GM23338 (cell line): ENCODE results near the gene VAV3. TPM values are rescaled to one million over a fixed set of nuclear protein-coding genes. Genes with fewer than 3 reads are reported as not detected.

ENCODE experiments used
- ATAC-seq: fragments of 200-7000 bp; cut with Tn5 transposase; 3 replicates; pipeline ENCODE4 v1.9.1; 2020
- DNase-seq: peaks from one replicate; pipeline ENCODE4 v3.0.0-alpha.2; 2015; ENCODE audit warnings: low spot score
- H2AFZ ChIP-seq: fragments of 200-600 bp; sonication (generic); 2 replicates; pipeline ENCODE4 v1.8.0; 2016; ENCODE audit warnings: antibody characterized with exemption, mild to moderate bottlenecking, moderate library complexity
- H3F3A ChIP-seq: fragments of 200-600 bp; sonication (generic); replicated peaks from 2 replicates; pipeline ENCODE4 v1.8.0; 2017; ENCODE audit warnings: antibody characterized with exemption, mixed run types, low read depth
- H3K27ac ChIP-seq: fragments of 200-600 bp; sonication (generic); 2 replicates; pipeline ENCODE4 v1.6.1; 2016; ENCODE audit warnings: low read depth
- H3K27me3 ChIP-seq: fragments of 200-600 bp; sonication (generic); 2 replicates; pipeline ENCODE4 v1.8.0; 2016; ENCODE audit warnings: mild to moderate bottlenecking, mixed run types, moderate library complexity; ENCODE audit not compliant: insufficient read depth
- H3K36me3 ChIP-seq: fragments of 200-600 bp; sonication (generic); 2 replicates; pipeline ENCODE4 v1.8.0; 2016; ENCODE audit warnings: mild to moderate bottlenecking; ENCODE audit not compliant: insufficient read depth
- H3K4me1 ChIP-seq: fragments of 200-600 bp; sonication (generic); 2 replicates; pipeline ENCODE4 v1.8.0; 2016; ENCODE audit warnings: mild to moderate bottlenecking, moderate library complexity; ENCODE audit not compliant: insufficient read depth
- H3K4me2 ChIP-seq: fragments of 200-600 bp; sonication (generic); 2 replicates; pipeline ENCODE4 v1.7.1; 2017; ENCODE audit warnings: mixed run types
- H3K4me3 ChIP-seq: fragments of 200-600 bp; sonication (generic); 2 replicates; pipeline ENCODE4 v1.6.1; 2016; ENCODE audit warnings: mixed run types
- H3K79me2 ChIP-seq: fragments of 200-600 bp; sonication (generic); replicated peaks from 2 replicates; pipeline ENCODE4 v1.8.0; 2017; ENCODE audit warnings: mild to moderate bottlenecking; ENCODE audit not compliant: insufficient read depth
- H3K9me2 ChIP-seq: fragments of 200-600 bp; sonication (generic); 2 replicates; pipeline ENCODE4 v1.8.0; 2017; ENCODE audit not compliant: insufficient read depth
- H4K20me1 ChIP-seq: fragments of 200-600 bp; sonication (generic); replicated peaks from 2 replicates; pipeline ENCODE4 v1.8.0; 2017; ENCODE audit warnings: mild to moderate bottlenecking; ENCODE audit not compliant: insufficient read depth
- H3K27ac Mint-ChIP-seq: 2 replicates; pipeline ENCODE4 v1.8.0; 2020; ENCODE audit warnings: inconsistent platforms, mild to moderate bottlenecking, moderate library complexity, mixed read lengths
- H3K27me3 Mint-ChIP-seq: 3 replicates; pipeline ENCODE4 v1.8.0; 2022; ENCODE audit warnings: low read depth, mild to moderate bottlenecking, moderate library complexity, mixed read lengths, inconsistent platforms; ENCODE audit not compliant: insufficient read depth, poor library complexity
- H3K36me3 Mint-ChIP-seq: 3 replicates; pipeline ENCODE4 v1.8.0; 2021; ENCODE audit warnings: low read depth, mild to moderate bottlenecking, inconsistent platforms, moderate library complexity, mixed read lengths
- H3K4me1 Mint-ChIP-seq: 3 replicates; pipeline ENCODE4 v1.8.0; 2020; ENCODE audit warnings: mild to moderate bottlenecking, inconsistent platforms, mixed read lengths
- H3K4me3 Mint-ChIP-seq: 3 replicates; pipeline ENCODE4 v1.8.0; 2021; ENCODE audit warnings: moderate library complexity, mild to moderate bottlenecking, inconsistent platforms, mixed read lengths
- H3K9me3 Mint-ChIP-seq: 3 replicates; pipeline ENCODE4 v1.8.0; 2020; ENCODE audit warnings: moderate library complexity, mild to moderate bottlenecking, inconsistent platforms, mixed read lengths
- CREB1 ChIP-seq: fragments of 250-450 bp; sonication (Bioruptor Pico); IDR thresholded peaks from 2 replicates; pipeline ENCODE4 v1.5.0; 2020; ENCODE audit warnings: low read depth, mild to moderate bottlenecking, moderate library complexity
- CTCF ChIP-seq, 2 experiments: fragments of 200-600 bp in 1 of 2; sonication (generic) in 1 of 2; conservative IDR thresholded peaks; 2 replicates each; pipeline versions ENCODE4 v1.5.1 to v1.6.1; 2016 to 2017; ENCODE audit warnings: antibody characterized with exemption in 2 of 2, low read depth in 2 of 2, mild to moderate bottlenecking in 2 of 2, moderate library complexity in 1 of 2
- ETS1 ChIP-seq: IDR thresholded peaks from 2 replicates; pipeline ENCODE4 v1.6.1; 2016; ENCODE audit warnings: antibody characterized with exemption
- EZH2phosphoT487 ChIP-seq: fragments of 200-600 bp; sonication (generic); IDR thresholded peaks from one replicate; pipeline ENCODE4 v1.8.1; 2018; ENCODE audit warnings: antibody characterized with exemption; ENCODE audit not compliant: unreplicated experiment
- JUNB ChIP-seq: IDR thresholded peaks from one replicate; pipeline ENCODE4 v1.6.1; 2016; ENCODE audit warnings: antibody characterized with exemption; ENCODE audit not compliant: unreplicated experiment
- NANOG ChIP-seq: IDR thresholded peaks from 2 replicates; pipeline ENCODE4 v1.6.1; 2016; ENCODE audit warnings: antibody characterized with exemption, borderline replicate concordance
- POLR2AphosphoS5 ChIP-seq: IDR thresholded peaks from 2 replicates; pipeline ENCODE4 v1.6.1; 2016; ENCODE audit warnings: antibody characterized with exemption, low read depth
- REST ChIP-seq: IDR thresholded peaks from one replicate; pipeline ENCODE4 v1.6.1; 2018; ENCODE audit warnings: antibody characterized with exemption; ENCODE audit not compliant: unreplicated experiment
- STAT1 ChIP-seq: IDR thresholded peaks from one replicate; pipeline ENCODE4 v1.6.1; 2016; ENCODE audit warnings: antibody characterized with exemption; ENCODE audit not compliant: unreplicated experiment
- ZNF114 ChIP-seq: fragments of 250-450 bp; sonication (Bioruptor Pico); IDR thresholded peaks from 2 replicates; pipeline ENCODE4 v1.5.0; 2020; ENCODE audit warnings: mild to moderate bottlenecking, moderate library complexity
- ZNF331 ChIP-seq: fragments of 250-450 bp; sonication (Bioruptor Pico); IDR thresholded peaks from 2 replicates; pipeline ENCODE4 v1.5.0; 2020; ENCODE audit warnings: low read depth, mild to moderate bottlenecking, moderate library complexity
- polyA plus RNA-seq: library from polyadenylated mRNA; unstranded; fragments of >200 nt; fragmentation: Nextera tagmentation; extraction: Ambion mirVana; gene quantifications from 2 replicates; pipeline ENCODE4 v1.2.1, GENCODE V29; 2016
- total RNA-seq: library from RNA; depleted of rRNA; stranded (reverse); fragments of >200 nt; shearing (Covaris generic); gene quantifications from 2 replicates; pipeline ENCODE4 v1.2.3, GENCODE V29; 2014

Gene VAV3
- total and polyA plus RNA-seq, 2 experiments from 2014 or later = 3.0 to 11.3 TPM

- DNase-seq (no peak), ATAC-seq (no peak)
- Histone ChIP-seq H3K4me2 (no peak overlapping the region), H3F3A (no peaks in the 10 kb centered on the region), H3K27me3 (no peaks in the 10 kb centered on the region), H3K4me1 (no peaks in the 10 kb centered on the region), H3K9me2 (no peaks in the 10 kb centered on the region), H3K36me3 (no peaks in the 10 kb centered on the region), H3K4me3 (no peak overlapping the region), H3K79me2 (no peaks in the 10 kb centered on the region), H2AFZ (no peak overlapping the region), H4K20me1 (no peaks in the 10 kb centered on the region), H3K27ac (no peak overlapping the region)
- Mint-ChIP-seq H3K9me3 (no peaks in the 10 kb centered on the region), H3K36me3 (no peaks in the 10 kb centered on the region), H3K27ac (no peak overlapping the region), H3K4me1 (peaks cover 6% of the 10 kb centered on the region; the same call in 2 of the 3 replicates), H3K4me3 (no peak overlapping the region), H3K27me3 (no peaks in the 10 kb centered on the region)
- TF ChIP-seq ETS1 (no peak), REST (no peak), EZH2phosphoT487 (no peak), JUNB (no peak), ZNF331 (no peak), STAT1 (no peak), NANOG (no peak), ZNF114 (CRISPR knock-in tag) (no peak), POLR2AphosphoS5 (no peak)
These were observed 316.9 kb downstream of the VAV3 start for GRCh38 chr1:107648071-107648470.

GRCh38 chr1:107647012-107647411, 318.0 kb downstream of the VAV3 start:
- no peaks in the 10 kb centered on the region for H3K9me3 Mint-ChIP-seq
- Histone ChIP-seq H3K36me3 (no peaks in the 10 kb centered on the region), H3K4me3 (no peak overlapping the region), H3K79me2 (no peaks in the 10 kb centered on the region), H2AFZ (no peak overlapping the region), H4K20me1 (no peaks in the 10 kb centered on the region), H3K4me2 (no peak overlapping the region), H3K9me2 (no peaks in the 10 kb centered on the region), H3K27me3 (no peaks in the 10 kb centered on the region), H3F3A (no peaks in the 10 kb centered on the region), H3K4me1 (no peaks in the 10 kb centered on the region), H3K27ac (no peak overlapping the region)
- H3K27ac Mint-ChIP-seq = no peak overlapping the region
- TF ChIP-seq ZNF331 (no peak), POLR2AphosphoS5 (no peak), CREB1 (CRISPR knock-in tag) (no peak), CTCF (conservative IDR thresholded peaks at IDR 0.05; ENCODE audit: low read depth in 2 of 2) (no peak)
- no peak overlapping the region for H3K4me3 Mint-ChIP-seq
- DNase-seq (no peak), ATAC-seq (no peak)
- no peaks in the 10 kb centered on the region for H3K27me3 Mint-ChIP-seq
- no peaks in the 10 kb centered on the region for H3K36me3 Mint-ChIP-seq
- H3K4me1 Mint-ChIP-seq = peaks cover 3% of the 10 kb centered on the region; the same call in 1 of the 3 replicates
